A549 (cell line): Measurements from ENCODE around the gene GCC2. TPM values are rescaled to one million over a fixed set of nuclear protein-coding genes. Genes with fewer than 3 reads are reported as not detected.
"Not testable (repeated sequence)": the region's sequence is repeated elsewhere in the genome, so short reads cannot be mapped to it uniquely, and the experiment has no call there.

Experiments
- ATAC-seq, 2 experiments: fragments of 200-7000 bp in 1 of 2; fragments of >200 bp in 1 of 2; cut with Nextera tagmentation in 1 of 2; cut with Tn5 transposase in 1 of 2; 3 replicates each; pipeline versions ENCODE4 v1.8.0 to v1.9.1; 2018 to 2020; ENCODE audit warnings: mild to moderate bottlenecking in 1 of 2, moderate library complexity in 1 of 2
- CTCF ChIA-PET: fragments of 300-600 bp; sonication (Branson Sonifier 250); formaldehyde crosslinking; extraction: SDS; loops from one replicate; lab custom pipeline; 2021; ENCODE audit warnings: antibody characterized with exemption, inconsistent platforms; lab: Yijun Ruan, JAX
- POLR2A ChIA-PET: fragments of 350-600 bp; formaldehyde crosslinking; extraction: SDS; loops from one replicate; lab custom pipeline; 2021; ENCODE audit warnings: antibody characterized with exemption, inconsistent platforms; lab: Yijun Ruan, JAX
- DNase-seq, 2 experiments: peaks; one replicate each; pipeline versions ENCODE4 v3.0.0 to v3.0.0-alpha.2; 2011 to 2016; ENCODE audit warnings: low read depth in 1 of 2, low spot score in 1 of 2
- FAIRE-seq: peaks from 2 replicates; lab custom pipeline; 2011; peaks lifted over from hg19 to GRCh38; lab: Jason Lieb, UNC
- H3K27ac ChIP-seq, 2 experiments: fragments of >200 bp; sonication (Bioruptor Twin); formaldehyde crosslinking; 3 replicates each; pipeline ENCODE4 v1.5.1; 2016 to 2017
- H3K4me1 ChIP-seq: fragments of >200 bp; sonication (Bioruptor Twin); formaldehyde crosslinking; 3 replicates; pipeline ENCODE4 v1.6.1; 2016
- H3K4me2 ChIP-seq: fragments of >200 bp; sonication (Bioruptor Twin); formaldehyde crosslinking; 3 replicates; pipeline ENCODE4 v1.6.1; 2016
- H3K4me3 ChIP-seq: fragments of >200 bp; sonication (Bioruptor Twin); formaldehyde crosslinking; 3 replicates; pipeline ENCODE4 v1.5.1; 2016
- H3K9me3 ChIP-seq: fragments of >200 bp; sonication (Bioruptor Twin); formaldehyde crosslinking; 3 replicates; pipeline ENCODE4 v1.6.1; 2016
- EHMT2 ChIP-seq: fragments of 200-600 bp; sonication (generic); IDR thresholded peaks from 2 replicates; pipeline ENCODE4 v1.6.1; 2016; ENCODE audit warnings: antibody characterized with exemption, low read depth, mild to moderate bottlenecking, moderate library complexity
- EP300 ChIP-seq, 2 experiments: fragments of >200 bp; sonication (Bioruptor Twin); formaldehyde crosslinking; IDR thresholded peaks; 2 replicates in 1 of 2; 3 replicates in 1 of 2; pipeline ENCODE4 v1.6.1; 2016 to 2017
- FOSB ChIP-seq: fragments of 250-450 bp; sonication (Bioruptor Pico); IDR thresholded peaks from 2 replicates; pipeline ENCODE4 v1.5.0; 2020; ENCODE audit warnings: mild to moderate bottlenecking, moderate library complexity
- HOXA7 ChIP-seq: fragments of 250-450 bp; sonication (Bioruptor Pico); IDR thresholded peaks from 2 replicates; pipeline ENCODE4 v1.5.0; 2020; ENCODE audit warnings: mild to moderate bottlenecking, moderate library complexity
- HOXB13 ChIP-seq: fragments of 250-450 bp; sonication (Bioruptor Pico); IDR thresholded peaks from 2 replicates; pipeline ENCODE4 v1.5.0; 2020; ENCODE audit warnings: low read depth, mild to moderate bottlenecking, moderate library complexity
- JUNB ChIP-seq: fragments of >200 bp; sonication (Bioruptor Twin); formaldehyde crosslinking; IDR thresholded peaks from 2 replicates; pipeline ENCODE4 v1.6.1; 2016
- PHF8 ChIP-seq: fragments of 200-600 bp; sonication (generic); IDR thresholded peaks from 2 replicates; pipeline ENCODE4 v1.6.1; 2016; ENCODE audit warnings: low read depth, mild to moderate bottlenecking, antibody characterized with exemption, moderate library complexity, borderline replicate concordance
- RAD21 ChIP-seq, 2 experiments: fragments of >200 bp in 1 of 2; sonication (Bioruptor Twin) in 1 of 2; formaldehyde crosslinking in 1 of 2; IDR thresholded peaks in 1 of 2; conservative IDR thresholded peaks in 1 of 2; 2 replicates in 1 of 2; 3 replicates in 1 of 2; pipeline ENCODE4 v1.6.1; 2012 to 2018; ENCODE audit warnings: inconsistent platforms in 1 of 2
- RARB ChIP-seq: fragments of 250-450 bp; sonication (Bioruptor Pico); IDR thresholded peaks from 2 replicates; pipeline ENCODE4 v1.8.0; 2021; ENCODE audit warnings: mild to moderate bottlenecking, moderate library complexity
- RNF2 ChIP-seq: fragments of 200-600 bp; sonication (generic); IDR thresholded peaks from 2 replicates; pipeline ENCODE4 v1.6.1; 2016; ENCODE audit warnings: low read depth, mild to moderate bottlenecking, antibody characterized with exemption, moderate library complexity, borderline replicate concordance
- ZSCAN20 ChIP-seq: fragments of 250-450 bp; sonication (Bioruptor Pico); IDR thresholded peaks from 2 replicates; pipeline ENCODE4 v1.8.0; 2022; ENCODE audit warnings: mild to moderate bottlenecking, moderate library complexity
- WGBS: methylation state at CpG from one replicate; pipeline ENCODE4 v1.1.6; 2017; ENCODE audit errors: missing lambda C conversion rate; 5-methylcytosine and 5-hydroxymethylcytosine counted together
- polyA plus RNA-seq, 4 experiments: library from polyadenylated mRNA; depleted of rRNA in 3 of 4; stranded (reverse); fragments of >200 nt; fragmentation: RNase III in 1 of 4; extraction: RNeasy Plus Mini Kit Qiagen cat#74134 plus additional on column Dnase treatment in 1 of 4; gene quantifications; 2 replicates in 3 of 4; 3 replicates in 1 of 4; pipeline ENCODE4 v1.2.3, GENCODE V29; 2011 to 2017
- TF ChIP-seq, protein P1 (sequence below): fragments of 200-600 bp; sonication (generic); IDR thresholded peaks from 2 replicates; pipeline ENCODE4 v1.6.1; 2016; ENCODE audit warnings: antibody characterized with exemption, mild to moderate bottlenecking, moderate library complexity
- TF ChIP-seq, protein P2 (sequence below): IDR thresholded peaks from 2 replicates; pipeline ENCODE4 v1.6.1; 2012; ENCODE audit warnings: low read depth, borderline replicate concordance

GCC2 gene
- polyA plus RNA-seq, 2 of the 4 experiments (the other 2 are of a cell fraction) = 13.6 to 30.1 TPM

DNA sequence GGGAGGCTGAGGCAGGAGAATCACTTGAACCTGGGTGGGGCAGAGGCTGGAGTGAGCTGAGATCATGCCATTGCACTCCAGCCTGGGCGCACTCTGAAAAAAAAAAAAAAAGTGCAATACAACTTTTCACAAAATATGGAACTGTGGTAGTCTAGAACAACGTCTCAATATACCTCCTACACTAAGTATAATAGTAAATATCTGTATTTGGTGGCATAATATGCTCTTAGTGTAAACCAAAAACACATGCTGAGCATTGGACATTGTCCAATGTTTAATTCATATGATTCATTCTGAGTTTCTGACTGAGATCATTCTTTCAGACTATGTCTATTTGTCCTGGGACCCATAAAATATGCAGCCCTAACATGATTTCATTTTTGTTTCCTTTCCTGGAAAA lies 65.5 kb downstream of the GCC2 start:
- WGBS = 34% methylated on average over 2 of the region's 2 CpGs
- DNase-seq, POLR2A ChIA-PET, FAIRE-seq, CTCF ChIA-PET, H3K4me3 ChIP-seq, ATAC-seq: not testable (repeated sequence)
- Histone ChIP-seq H3K4me2 (peak overlapping the region; percentile 29), H3K4me1 (peaks cover 15% of the 10 kb centered on the region; the same call in 2 of the 3 replicates), H3K27ac (peak overlapping the region; percentile 11 to 74; a peak in 3 of 6 replicates), H3K9me3 (peaks cover 17% of the 10 kb centered on the region)
- peak; percentile 27; the same call in 1 of the 2 replicates for TF ChIP-seq JUNB
- TF ChIP-seq, all 56 proteins: peak for 1; not testable (repeated sequence) for 55

DNA sequence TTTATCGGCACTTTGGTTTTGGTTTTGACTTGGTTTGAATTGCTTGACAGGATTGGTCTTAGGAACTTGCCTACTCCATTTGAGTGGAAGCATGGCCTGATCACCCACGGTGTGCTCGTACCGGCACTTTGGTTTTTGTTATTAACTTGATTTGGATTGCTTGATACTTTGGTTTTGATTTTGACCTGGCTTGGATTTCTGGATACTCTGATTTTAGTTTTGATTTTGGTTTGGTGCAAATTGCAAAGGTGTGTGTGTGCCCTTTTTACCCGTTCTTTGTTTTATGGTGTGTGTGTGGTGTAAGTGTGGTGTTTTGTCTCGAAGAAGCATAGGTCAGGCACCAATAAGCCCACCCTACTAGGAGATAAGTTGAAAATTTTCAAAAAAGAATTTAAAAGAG lies 75.7 kb downstream of the GCC2 start:
- 94% methylated on average over 5 of the region's 6 CpGs for WGBS
- H3K4me3 ChIP-seq, H3K4me1 ChIP-seq, ATAC-seq, DNase-seq, FAIRE-seq, H3K4me2 ChIP-seq, POLR2A ChIA-PET, H3K9me3 ChIP-seq, H3K27ac ChIP-seq, CTCF ChIA-PET: not testable (repeated sequence)

DNA sequence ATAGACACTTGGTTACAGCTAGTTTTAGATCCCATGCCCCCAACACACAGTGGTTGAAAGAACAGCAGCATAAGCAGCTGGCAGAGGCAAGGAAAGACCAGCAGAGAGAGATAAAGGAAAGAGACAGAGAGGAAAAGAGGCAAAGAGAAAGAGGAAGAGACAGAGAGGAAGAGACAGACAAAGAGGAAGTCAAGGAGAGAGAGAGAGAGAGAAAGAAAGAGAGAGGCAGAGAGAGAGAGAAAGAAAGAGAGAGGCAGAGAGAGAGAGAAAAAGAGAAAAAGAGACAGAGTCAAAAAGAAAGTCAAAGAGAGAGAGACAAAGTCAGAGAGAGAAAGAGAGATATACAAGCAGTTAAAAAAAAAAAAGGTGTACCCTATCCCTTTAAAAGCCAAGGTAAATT lies 76.3 kb downstream of the GCC2 start:
- H3K4me3 ChIP-seq, H3K9me3 ChIP-seq, FAIRE-seq, CTCF ChIA-PET, H3K4me2 ChIP-seq, DNase-seq, ATAC-seq, H3K4me1 ChIP-seq, H3K27ac ChIP-seq, POLR2A ChIA-PET: not testable (repeated sequence)

DNA sequence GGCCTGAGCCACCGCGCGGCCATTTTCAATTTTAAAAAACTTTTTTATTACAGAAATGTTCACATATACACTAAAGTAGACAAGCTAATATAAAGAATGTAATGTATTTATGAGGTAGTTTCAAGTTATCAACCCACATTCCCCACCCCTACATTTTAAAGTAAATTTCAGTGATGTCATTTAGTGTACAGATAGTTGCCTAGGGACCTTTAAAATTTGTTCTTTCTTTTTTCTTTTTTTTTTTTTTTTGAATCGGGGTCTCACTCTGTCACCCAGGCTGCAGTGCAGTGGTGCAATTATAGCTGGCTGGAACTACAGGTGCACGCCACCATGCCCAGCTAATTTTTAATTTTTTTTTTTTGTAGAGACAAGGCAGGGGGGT lies 82.7 kb downstream of the GCC2 start:
- H3K27ac ChIP-seq = no peak overlapping the region
- H3K4me2 ChIP-seq = no peak overlapping the region
- CTCF ChIA-PET = interaction anchor here (1.0 kb wide), 1 partner anchor 104 kb away, joined by 3 read pairs; no protein-coding TSS in a partner anchor
- ATAC-seq (no peak), FAIRE-seq (no peak), DNase-seq (no peak)
- TF ChIP-seq RAD21 (conservative IDR thresholded peaks at IDR 0.05 in 1 of 2, IDR thresholded peaks at IDR 0.05 in 1 of 2) (no peak), RARB (CRISPR knock-in tag) (no peak), HOXA7 (CRISPR knock-in tag) (no peak), EHMT2 (no peak), EP300 (IDR thresholded peaks at IDR 0.05) (no peak), PHF8 (no peak), HOXB13 (CRISPR knock-in tag) (no peak), ZSCAN20 (no peak), FOSB (CRISPR knock-in tag) (no peak), RNF2 (no peak)
- TF ChIP-seq, protein P1, sequence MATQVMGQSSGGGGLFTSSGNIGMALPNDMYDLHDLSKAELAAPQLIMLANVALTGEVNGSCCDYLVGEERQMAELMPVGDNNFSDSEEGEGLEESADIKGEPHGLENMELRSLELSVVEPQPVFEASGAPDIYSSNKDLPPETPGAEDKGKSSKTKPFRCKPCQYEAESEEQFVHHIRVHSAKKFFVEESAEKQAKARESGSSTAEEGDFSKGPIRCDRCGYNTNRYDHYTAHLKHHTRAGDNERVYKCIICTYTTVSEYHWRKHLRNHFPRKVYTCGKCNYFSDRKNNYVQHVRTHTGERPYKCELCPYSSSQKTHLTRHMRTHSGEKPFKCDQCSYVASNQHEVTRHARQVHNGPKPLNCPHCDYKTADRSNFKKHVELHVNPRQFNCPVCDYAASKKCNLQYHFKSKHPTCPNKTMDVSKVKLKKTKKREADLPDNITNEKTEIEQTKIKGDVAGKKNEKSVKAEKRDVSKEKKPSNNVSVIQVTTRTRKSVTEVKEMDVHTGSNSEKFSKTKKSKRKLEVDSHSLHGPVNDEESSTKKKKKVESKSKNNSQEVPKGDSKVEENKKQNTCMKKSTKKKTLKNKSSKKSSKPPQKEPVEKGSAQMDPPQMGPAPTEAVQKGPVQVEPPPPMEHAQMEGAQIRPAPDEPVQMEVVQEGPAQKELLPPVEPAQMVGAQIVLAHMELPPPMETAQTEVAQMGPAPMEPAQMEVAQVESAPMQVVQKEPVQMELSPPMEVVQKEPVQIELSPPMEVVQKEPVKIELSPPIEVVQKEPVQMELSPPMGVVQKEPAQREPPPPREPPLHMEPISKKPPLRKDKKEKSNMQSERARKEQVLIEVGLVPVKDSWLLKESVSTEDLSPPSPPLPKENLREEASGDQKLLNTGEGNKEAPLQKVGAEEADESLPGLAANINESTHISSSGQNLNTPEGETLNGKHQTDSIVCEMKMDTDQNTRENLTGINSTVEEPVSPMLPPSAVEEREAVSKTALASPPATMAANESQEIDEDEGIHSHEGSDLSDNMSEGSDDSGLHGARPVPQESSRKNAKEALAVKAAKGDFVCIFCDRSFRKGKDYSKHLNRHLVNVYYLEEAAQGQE = no peak
- TF ChIP-seq, protein P2, sequence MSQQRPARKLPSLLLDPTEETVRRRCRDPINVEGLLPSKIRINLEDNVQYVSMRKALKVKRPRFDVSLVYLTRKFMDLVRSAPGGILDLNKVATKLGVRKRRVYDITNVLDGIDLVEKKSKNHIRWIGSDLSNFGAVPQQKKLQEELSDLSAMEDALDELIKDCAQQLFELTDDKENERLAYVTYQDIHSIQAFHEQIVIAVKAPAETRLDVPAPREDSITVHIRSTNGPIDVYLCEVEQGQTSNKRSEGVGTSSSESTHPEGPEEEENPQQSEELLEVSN = no peak
- POLR2A ChIA-PET = interaction anchor here (0.5 kb wide), 1 partner anchor 136 kb away, joined by 6 read pairs; no protein-coding TSS in a partner anchor
- no peak overlapping the region for H3K4me3 ChIP-seq
- peaks cover 28% of the 10 kb centered on the region for H3K4me1 ChIP-seq
- 94% methylated on average over 5 of the region's 5 CpGs for WGBS
- H3K9me3 ChIP-seq = no peaks in the 10 kb centered on the region
